Mucosa of stomach (tissue), 1 donor: ENCODE data around the gene FBXW7.

ENCODE experiments used
- H3K27me3 ChIP-seq: one replicate; pipeline ENCODE4 v1.7.0; 2013; ENCODE audit warnings: mild to moderate bottlenecking, low read length; ENCODE audit not compliant: control insufficient read depth, insufficient read depth
- H3K36me3 ChIP-seq: one replicate; pipeline ENCODE4 v1.7.0; 2013; ENCODE audit warnings: low read length; ENCODE audit not compliant: control insufficient read depth, insufficient read depth
- H3K4me1 ChIP-seq: one replicate; pipeline ENCODE4 v1.7.0; 2013; ENCODE audit warnings: mild to moderate bottlenecking, low read length; ENCODE audit not compliant: control insufficient read depth, insufficient read depth
- H3K4me3 ChIP-seq: one replicate; pipeline ENCODE4 v1.7.0; 2013; ENCODE audit warnings: low read length
- H3K9ac ChIP-seq: one replicate; pipeline ENCODE4 v1.7.0; 2013; ENCODE audit warnings: mild to moderate bottlenecking, low read length, moderate library complexity
- H3K9me3 ChIP-seq: one replicate; pipeline ENCODE4 v1.7.0; 2013; ENCODE audit warnings: mild to moderate bottlenecking, low read length, moderate library complexity; ENCODE audit not compliant: control insufficient read depth
- donor health status: Pancreatic carcinoma.

FBXW7 gene

DNA sequence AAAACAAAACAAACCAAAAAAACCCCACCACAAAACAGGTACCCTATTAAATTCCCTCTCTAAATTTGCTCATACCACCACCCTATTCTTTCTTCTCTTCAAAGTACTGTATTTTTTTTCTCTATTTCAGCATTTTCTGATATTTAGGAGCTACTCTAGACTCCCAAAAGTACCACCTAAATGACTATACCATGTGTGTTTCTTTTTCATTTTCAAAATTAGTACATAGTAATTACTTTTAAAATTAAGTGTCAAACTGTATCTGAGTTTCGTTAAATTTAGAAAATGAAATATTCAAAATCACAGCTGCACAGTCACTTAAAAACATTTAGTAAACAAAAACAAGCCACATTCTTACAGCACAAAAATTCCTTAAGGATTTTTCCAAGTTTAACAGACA lies 161.7 kb downstream of the FBXW7 start:
- no peaks in the 10 kb centered on the region for H3K9me3 ChIP-seq
- H3K36me3 ChIP-seq = no peaks in the 10 kb centered on the region
- H3K4me3 ChIP-seq = no peak overlapping the region

DNA sequence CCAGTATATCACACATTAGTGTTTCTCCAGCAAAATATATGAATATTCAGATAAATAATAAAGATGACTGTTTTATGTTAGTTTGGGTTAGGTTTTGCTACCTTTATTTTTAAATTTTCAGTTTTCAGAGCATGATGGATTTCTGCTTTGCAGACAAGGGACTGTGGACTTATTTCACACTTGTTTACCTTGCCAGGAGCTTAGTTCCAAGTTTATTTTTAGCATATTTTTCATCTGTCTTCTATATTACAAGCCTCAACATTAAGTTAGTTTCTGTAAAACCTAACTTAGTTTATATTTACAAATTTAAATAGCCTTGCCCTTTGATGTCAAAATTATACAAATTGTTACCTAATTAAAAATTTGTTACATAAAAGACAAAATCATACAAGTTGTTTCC lies 163.4 kb downstream of the FBXW7 start:
- no peak overlapping the region for H3K9ac ChIP-seq
- H3K9me3 ChIP-seq = no peaks in the 10 kb centered on the region

More for the DNA sequence above, 161.7 kb downstream of the FBXW7 start:
- Histone ChIP-seq H3K9ac (no peak overlapping the region), H3K27me3 (no peaks in the 10 kb centered on the region), H3K4me1 (no peaks in the 10 kb centered on the region)

DNA sequence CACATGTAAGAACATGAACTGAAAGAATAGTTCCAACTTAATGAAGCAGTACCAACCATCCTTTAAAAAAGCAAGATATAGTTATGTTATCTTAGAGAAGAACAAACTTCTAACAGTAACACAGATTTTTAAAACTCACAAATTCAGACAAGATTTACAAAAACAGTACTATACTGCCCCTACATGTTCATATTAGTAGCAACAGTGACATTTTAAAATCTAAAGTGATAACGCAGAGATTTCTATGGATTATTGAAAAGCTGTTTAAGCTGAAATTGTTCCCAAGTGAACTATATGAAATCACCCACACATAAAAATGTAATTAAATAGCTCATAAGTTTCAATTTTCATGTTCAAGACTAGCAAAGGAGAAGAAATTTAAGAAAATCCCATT lies 166.0 kb downstream of the FBXW7 start:
- no peaks in the 10 kb centered on the region for H3K9me3 ChIP-seq
- no peak overlapping the region for H3K9ac ChIP-seq
- H3K36me3 ChIP-seq = no peaks in the 10 kb centered on the region
- H3K4me3 ChIP-seq = no peak overlapping the region
- no peaks in the 10 kb centered on the region for H3K4me1 ChIP-seq
- no peaks in the 10 kb centered on the region for H3K27me3 ChIP-seq

More for the DNA sequence above, 163.4 kb downstream of the FBXW7 start:
- Histone ChIP-seq H3K36me3 (no peaks in the 10 kb centered on the region), H3K4me1 (no peaks in the 10 kb centered on the region), H3K27me3 (no peaks in the 10 kb centered on the region), H3K4me3 (no peak overlapping the region)

DNA sequence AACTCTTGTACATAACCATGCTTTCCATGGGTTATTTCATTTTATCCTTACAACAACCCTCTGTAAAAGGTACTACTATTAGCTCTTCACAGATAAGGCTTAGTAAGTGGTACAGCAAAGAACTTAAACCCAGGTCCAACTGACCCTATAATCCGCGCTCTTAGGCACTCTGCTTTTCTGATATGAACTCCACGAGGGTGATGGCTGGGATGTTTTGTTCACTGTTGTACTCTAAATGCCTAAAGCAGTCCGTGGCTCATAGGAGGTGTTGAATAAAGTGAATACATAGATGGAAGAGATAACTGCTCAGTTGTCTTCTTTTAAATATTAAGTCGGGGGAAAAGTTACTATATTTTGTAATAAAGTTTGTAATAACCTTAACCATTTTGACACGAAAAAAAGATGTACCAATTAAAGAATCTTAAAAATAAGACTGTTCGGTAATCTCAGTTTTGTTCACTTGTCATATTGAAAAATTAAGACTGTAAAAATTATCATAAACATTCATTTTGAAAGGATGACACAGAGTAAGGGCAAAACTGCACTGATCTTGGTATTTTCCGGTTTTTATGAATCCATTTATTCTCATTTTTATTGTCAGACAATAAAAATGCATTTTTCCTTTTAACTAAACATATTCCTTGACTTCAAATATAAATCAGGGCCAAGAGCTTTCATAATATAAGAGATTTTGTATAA lies 166.5 kb downstream of the FBXW7 start:
- H3K9me3 ChIP-seq = no peaks in the 10 kb centered on the region
- no peaks in the 10 kb centered on the region for H3K4me1 ChIP-seq
- H3K4me3 ChIP-seq = no peak overlapping the region
- no peaks in the 10 kb centered on the region for H3K27me3 ChIP-seq
- no peak overlapping the region for H3K9ac ChIP-seq
- H3K36me3 ChIP-seq = no peaks in the 10 kb centered on the region

DNA sequence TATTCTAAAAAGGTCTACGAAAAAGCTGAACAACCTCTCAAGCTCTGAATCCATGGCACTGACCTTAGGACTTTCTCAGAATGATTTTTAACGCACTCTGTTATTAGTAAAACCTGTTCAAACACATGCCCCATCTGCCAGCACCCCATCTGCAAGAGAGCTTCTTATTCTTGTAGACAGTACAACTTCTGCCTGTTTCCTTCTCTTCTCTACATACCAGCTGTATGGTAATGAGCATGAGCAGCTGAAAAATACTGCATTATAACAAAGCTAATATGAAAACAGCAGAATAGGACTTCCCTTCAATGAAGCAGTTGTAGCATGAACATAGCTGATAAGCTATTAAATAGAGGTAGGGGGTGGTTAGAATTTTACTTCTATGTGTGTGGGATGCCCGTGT lies 167.9 kb downstream of the FBXW7 start:
- Histone ChIP-seq H3K27me3 (no peaks in the 10 kb centered on the region), H3K4me3 (no peak overlapping the region), H3K9ac (no peak overlapping the region), H3K4me1 (no peaks in the 10 kb centered on the region), H3K9me3 (no peaks in the 10 kb centered on the region), H3K36me3 (no peaks in the 10 kb centered on the region)

DNA sequence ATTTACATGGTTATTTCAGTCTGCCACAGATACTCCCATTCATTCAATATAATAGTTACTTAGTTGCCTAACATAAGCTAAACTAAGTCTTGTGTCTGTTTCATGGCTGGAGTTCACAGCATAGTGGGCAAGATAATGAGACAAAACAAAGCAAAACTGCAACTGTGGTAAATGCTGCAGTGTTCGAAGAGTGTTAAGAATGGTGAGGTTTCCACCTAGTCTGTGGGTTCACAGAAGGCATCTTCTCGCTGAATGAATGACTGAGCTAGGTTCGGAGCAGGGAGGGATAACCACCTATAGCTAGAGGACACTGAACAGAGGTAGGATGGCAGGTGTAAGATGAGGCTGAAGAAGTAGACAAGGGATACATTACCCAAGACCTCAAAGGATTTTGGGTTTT lies 171.0 kb downstream of the FBXW7 start:
- Histone ChIP-seq H3K9ac (no peak overlapping the region), H3K36me3 (no peaks in the 10 kb centered on the region), H3K4me1 (no peaks in the 10 kb centered on the region), H3K27me3 (no peaks in the 10 kb centered on the region), H3K4me3 (no peak overlapping the region), H3K9me3 (no peaks in the 10 kb centered on the region)

DNA sequence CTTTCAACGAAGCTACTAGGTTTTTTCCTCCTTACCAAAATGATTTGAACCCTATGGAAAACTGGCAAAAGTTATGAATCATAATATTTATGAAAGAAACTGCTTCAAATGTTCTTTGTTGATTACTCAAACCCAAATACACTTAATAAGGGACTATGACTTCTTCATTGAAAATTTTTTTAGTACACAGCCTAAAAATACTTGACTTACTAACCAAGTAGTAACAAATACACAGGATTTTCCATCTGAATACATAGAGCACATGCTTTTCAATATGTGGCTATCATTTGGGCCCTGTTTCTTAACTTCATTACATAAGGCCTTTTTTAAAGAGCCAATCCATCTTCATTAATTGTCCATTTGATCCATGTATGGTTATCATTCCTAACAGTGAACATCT lies 171.5 kb downstream of the FBXW7 start:
- H3K9me3 ChIP-seq = no peaks in the 10 kb centered on the region
- H3K9ac ChIP-seq = no peak overlapping the region
- no peaks in the 10 kb centered on the region for H3K27me3 ChIP-seq
- no peak overlapping the region for H3K4me3 ChIP-seq
- H3K36me3 ChIP-seq = no peaks in the 10 kb centered on the region
- H3K4me1 ChIP-seq = no peaks in the 10 kb centered on the region

DNA sequence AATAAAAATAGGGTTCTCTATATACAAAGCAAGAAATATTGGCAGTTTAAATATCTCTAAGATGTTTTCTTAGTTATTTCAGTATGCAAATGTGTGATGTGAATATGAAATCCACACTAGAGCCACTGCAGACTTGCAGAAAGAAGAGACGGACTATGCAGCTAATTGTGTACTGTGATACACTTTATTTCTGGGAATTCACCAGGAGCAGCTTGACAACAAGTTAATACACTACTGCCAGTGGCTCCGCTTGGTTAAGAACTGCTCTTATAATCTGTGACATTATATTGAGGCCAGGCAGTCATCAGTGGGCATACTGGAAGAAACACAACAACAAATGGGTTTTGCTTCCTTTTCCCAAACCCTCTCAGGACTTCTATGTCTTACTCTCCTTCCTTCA lies 172.0 kb downstream of the FBXW7 start:
- Histone ChIP-seq H3K27me3 (no peaks in the 10 kb centered on the region), H3K9me3 (no peaks in the 10 kb centered on the region), H3K4me1 (no peaks in the 10 kb centered on the region), H3K9ac (no peak overlapping the region), H3K4me3 (no peak overlapping the region), H3K36me3 (no peaks in the 10 kb centered on the region)

DNA sequence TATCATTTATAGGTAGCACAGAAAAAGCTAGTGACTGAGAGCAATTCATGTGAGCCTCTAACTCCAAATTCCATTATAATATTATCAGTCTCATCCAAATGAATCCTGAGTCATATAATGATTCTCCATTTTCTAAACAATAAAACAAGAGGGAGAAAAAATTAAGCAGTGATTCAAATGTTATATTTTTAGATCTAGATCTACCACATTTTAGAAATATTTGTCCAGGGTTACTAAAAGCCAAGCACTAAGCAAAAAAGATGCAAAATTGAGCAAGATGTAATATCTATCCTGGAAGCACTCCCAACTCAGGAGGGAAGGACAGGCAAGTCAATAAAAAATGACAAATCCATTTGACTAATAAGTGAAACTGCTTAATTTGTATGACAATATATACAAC lies 172.8 kb downstream of the FBXW7 start:
- no peak overlapping the region for H3K9ac ChIP-seq
- no peaks in the 10 kb centered on the region for H3K4me1 ChIP-seq
- no peak overlapping the region for H3K4me3 ChIP-seq
- no peaks in the 10 kb centered on the region for H3K27me3 ChIP-seq
- H3K9me3 ChIP-seq = no peaks in the 10 kb centered on the region
- H3K36me3 ChIP-seq = no peaks in the 10 kb centered on the region

DNA sequence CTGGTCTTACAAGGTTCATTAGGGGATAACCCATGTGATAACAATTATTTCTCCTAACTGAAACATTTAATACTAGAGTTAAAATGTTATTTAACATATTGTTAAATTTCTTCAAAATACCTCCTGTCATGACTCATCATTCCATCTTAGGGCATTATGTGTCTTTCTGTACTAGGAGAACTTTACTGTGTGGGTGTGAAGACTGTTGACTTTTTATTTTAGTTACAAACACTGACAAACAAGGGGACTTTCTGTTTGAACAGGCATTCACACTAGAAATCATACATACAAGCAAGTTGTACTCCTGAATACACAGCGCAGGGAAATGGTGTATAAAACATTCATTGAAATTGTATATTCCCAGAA lies 175.9 kb downstream of the FBXW7 start:
- Histone ChIP-seq H3K9me3 (no peaks in the 10 kb centered on the region), H3K4me1 (no peaks in the 10 kb centered on the region), H3K27me3 (no peaks in the 10 kb centered on the region), H3K9ac (no peak overlapping the region), H3K36me3 (no peaks in the 10 kb centered on the region), H3K4me3 (no peak overlapping the region)

DNA sequence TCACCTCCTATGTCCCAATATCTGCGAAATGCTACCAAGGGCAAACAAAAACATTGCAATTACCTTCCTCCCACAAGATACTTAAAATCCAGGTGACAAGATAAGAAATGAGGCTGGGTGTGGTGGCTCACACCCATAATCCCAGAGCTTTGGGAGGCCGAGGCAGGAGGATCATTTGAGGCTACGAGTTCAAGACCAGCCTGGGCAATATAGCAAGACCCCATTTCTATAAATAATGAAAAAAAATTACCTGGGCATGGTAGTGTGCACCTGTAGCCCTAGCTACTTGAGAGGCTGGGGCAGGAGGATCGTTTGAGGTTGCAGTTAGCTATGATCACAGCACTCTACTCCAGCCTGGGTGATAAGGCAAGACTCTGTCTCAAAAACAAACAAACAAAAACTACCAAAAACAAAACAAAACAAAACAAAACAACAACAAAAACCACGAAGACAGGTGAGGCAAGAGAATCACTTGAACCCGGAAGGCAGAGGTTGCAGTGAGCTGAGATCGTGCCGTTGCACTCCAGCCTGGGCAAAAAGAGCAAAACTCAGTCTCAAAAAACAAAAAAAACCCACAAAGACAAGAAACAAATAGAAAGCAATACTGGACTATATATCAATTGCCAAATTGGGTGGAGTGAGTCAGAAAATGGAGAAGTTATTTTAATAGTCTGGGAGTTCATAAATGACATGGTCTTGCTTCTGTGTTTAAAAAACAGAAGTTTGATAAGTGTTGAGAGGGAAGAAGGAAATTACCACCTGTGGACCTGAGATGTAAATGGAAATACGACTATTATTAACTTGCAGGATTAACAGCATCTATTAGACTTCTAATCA lies 176.5 kb downstream of the FBXW7 start:
- no peaks in the 10 kb centered on the region for H3K9me3 ChIP-seq
- H3K4me1 ChIP-seq = no peaks in the 10 kb centered on the region

DNA sequence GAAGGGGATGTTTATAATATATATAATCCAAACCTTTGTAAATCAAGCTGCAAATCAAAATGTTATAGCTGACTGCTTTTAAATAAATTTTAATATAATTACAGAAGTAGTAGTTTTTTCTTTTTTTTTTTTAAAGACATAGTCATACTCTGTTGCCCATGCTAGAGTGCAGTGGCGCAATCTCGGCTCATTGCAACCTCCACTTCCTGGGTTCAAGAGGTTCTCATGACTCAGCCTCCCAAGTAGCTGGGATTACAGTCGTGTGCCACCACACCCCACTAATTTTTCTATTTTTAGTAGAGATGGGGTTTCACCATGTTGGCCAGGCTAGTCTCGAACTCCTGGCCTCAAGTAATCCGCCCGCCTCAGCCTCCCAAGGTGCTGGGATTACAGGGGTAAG lies 178.7 kb downstream of the FBXW7 start:
- no peak overlapping the region for H3K9ac ChIP-seq
- H3K36me3 ChIP-seq = no peaks in the 10 kb centered on the region
- no peaks in the 10 kb centered on the region for H3K4me1 ChIP-seq
- H3K4me3 ChIP-seq = no peak overlapping the region
- no peaks in the 10 kb centered on the region for H3K9me3 ChIP-seq
- H3K27me3 ChIP-seq = no peaks in the 10 kb centered on the region

More for the DNA sequence above, 176.5 kb downstream of the FBXW7 start:
- Histone ChIP-seq H3K27me3 (no peaks in the 10 kb centered on the region), H3K36me3 (no peaks in the 10 kb centered on the region), H3K4me3 (no peak overlapping the region), H3K9ac (no peak overlapping the region)
